Stimulated activated CD8-positive, alpha-beta memory T cell treated with anti-CD3 and anti-CD28 coated beads, Interleukin-15, amount 100 ng/mL, for 4 hours (primary cell): Measurements from ENCODE around the gene SBK3.
"Not testable (repeated sequence)": the region's sequence is repeated elsewhere in the genome, so short reads cannot be mapped to it uniquely, and the experiment has no call there.

Source experiments
- DNase-seq, 2 donors: peaks; one replicate each; pipeline ENCODE4 v3.0.0-alpha.2; 2020; ENCODE audit warnings: low read depth in 2 of 2

SBK3 gene

DNA sequence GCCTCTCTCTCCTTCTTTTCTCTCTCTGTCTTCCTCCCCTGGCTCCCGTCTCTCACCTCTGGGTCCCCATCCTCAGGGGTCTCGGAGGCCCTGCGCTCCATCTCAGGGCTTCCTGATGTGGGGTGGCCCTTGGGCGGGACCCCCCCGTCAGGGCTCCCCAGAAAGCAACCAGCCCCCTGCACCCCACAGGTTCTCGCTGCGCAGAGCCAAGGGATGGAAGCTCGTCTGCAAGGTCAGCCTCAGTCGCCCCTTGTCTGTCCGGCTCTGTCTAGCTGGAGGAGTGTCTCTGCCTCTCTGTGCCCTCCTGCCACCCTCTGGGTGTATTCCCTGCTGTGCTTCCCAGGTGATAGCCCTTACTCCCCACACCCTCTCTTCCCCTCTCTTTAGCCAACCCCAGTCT lies at the start of gene SBK3:
Gene SBK3 (minus strand): TSS at position 101 of the 400 bp plus-strand sequence. CDS start 0 bp downstream, at position 101.
- DNase-seq: no peak

- DNase-seq: no peak
Measured at GRCh38 chr19:55593096-55593772, 47.9 kb upstream of the SBK3 start.

DNA sequence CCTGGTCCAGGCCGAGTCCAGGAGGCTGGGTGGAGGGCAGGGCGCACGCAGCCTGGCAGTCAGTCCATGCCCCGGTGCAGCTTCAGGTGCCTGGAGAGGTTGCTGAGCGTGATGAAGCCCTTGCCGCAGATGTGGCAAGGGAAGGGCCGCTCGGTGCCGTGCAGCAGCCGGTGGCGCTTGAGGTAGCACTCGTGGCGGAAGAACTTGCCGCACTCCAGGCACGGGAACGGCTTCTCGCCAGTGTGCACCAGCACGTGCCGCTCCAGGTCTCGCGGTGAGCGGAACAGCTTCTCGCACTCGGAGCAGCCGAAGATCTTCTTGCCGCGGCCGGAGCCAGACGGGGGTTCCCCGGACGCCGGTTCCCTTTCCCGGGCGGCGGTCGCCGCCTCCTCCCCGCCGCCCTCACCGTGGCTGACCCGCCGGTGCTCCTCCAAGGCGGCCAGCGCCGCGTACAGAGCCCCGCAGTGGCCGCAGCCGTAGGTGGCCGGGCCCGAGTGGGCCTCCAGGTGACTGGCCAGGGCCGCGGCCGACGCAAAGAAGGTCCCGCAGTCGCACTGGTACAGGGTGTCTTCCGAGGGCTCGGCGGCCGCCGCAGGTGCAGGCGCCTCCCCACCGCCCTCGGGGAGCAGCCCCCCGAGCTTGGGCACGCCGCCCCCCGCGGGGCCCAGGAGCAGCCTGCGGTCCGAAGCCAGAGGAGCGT lies 47.2 kb upstream of the SBK3 start:
- DNase-seq: no peak

- no peak for DNase-seq
Measured at GRCh38 chr19:55591555-55591954, 46.2 kb upstream of the SBK3 start.

GRCh38 chr19:55590617-55591016 lies 45.3 kb upstream of the SBK3 start:
- DNase-seq: no peak

DNA sequence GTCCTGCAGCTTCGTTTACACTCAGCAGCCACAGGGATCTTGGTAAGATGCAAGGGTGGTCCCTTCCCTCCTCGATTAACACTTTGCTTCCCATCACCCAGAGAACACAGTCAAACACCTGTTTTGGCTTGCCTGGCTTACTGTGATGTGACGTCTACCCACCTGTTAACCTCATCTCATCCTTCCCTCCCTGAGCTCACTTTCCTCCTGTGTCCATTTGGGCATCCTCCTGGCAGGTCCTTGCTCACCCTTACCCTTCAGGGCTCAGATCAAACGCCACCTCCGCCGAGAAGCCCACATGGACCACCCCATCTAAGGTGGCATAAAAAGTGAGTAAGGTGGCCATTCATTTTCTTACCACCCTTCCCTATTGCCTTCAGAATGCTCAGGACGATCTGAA lies 44.8 kb upstream of the SBK3 start:
- no peak for DNase-seq

DNA sequence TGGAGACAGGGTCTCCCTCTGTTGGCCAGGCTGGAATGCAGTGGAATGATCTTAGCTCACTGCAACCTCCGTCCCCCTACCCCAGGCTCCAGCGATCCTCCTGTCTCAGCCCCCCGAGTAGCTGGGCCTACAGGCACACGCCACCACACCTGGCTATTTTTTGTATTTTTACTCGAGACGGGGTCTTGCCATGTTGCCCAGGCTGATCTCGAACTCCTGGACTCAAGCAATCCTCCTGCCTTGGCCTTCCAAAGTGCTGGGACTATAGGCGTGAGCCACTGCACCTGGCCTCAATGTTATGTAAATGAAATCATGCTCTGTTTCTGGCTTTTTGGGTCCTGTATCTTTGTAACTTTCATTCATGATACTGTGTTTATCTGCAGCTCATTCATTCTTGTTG lies 43.4 kb upstream of the SBK3 start:
- DNase-seq: no peak

DNA sequence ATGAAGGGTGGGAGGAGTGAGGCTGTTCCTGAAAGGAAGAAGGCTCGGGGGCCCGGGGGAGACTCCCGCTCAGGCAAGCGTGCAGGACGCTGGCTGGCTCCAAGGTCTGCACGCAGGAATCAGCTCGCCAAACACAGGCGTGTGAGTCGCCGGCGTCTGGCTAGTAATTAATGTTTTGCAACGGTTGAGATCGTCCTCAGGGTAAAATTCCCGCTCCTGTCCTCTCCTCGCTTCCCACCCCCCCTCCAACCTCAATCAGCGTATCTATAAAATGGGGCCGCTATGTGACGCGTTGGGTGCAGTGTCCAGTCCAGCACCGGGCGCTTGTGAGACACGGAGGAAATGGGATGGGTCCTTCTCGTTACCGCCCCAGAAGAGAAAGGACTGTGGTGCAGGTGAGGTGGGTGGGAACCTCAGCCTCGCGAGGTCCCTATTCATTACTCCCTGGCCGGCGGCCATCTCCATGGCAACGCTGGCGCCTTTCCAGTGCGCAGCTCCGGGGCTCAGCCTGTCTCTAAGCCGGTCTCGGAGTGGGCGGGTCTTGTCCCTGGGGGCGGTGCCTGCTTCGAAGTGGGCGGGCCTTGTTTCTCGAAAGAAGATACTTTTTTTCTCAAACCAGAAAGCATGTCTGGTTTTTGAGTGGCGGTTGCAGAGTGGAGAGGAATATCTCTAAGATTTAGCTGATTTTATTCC lies 41.8 kb upstream of the SBK3 start:
- peak; percentile 70 to 84 for DNase-seq

DNA sequence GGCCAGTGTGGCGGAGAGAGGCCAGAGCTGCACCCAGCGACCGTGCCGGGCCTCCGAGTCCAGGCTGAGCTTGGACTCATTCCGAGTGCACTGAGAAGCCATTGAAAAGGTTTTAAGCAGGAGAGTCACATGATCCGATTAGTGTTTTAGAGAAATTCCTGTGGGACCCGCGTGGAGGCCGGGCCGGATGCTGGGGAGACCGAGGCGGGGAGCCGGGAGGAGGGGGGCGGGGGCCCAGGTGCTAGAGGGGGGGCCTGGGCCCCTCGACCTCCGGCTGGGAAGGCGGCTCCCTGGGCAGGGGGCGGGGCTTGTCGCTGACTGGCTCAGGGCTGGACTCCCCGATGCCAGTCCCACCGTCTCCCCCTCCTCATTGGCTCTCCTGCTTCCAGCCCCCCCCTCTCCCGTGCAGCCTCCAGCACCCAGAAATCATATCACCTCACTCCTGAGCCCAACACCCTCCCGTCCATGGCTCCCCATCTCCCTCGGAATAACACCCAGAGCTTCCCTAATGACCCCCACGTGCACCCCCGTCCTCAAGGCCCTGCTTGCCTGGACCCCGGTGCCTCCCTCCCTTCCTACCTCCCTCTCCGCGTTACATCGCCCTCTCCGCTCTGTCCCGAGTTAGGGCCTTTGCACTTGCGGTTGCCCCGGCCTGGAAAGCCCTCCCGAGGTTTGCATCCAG lies 40.5 kb upstream of the SBK3 start:
- no peak for DNase-seq

GRCh38 chr19:55584871-55585270 lies 39.5 kb upstream of the SBK3 start:
- no peak for DNase-seq

DNA sequence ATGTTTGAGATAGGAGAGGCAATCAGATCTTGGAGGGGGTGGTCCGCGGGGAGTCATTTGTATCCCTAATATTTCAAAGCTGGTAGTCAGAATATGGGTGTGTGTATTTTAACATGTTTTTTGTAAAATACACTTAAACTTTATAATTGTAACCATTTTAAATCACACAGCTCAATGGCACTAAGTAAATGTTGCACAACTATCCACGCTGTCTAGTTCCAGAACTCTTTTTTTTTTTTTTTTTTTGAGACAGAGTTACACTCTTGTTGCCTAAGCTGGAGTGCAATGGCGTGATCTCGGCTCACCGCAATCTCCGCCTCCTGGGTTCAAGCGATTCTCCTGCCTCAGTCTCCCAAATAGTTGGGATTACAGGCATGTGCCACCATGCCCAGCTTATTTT lies 38.6 kb upstream of the SBK3 start:
- not testable (repeated sequence) for DNase-seq

GRCh38 chr19:55582284-55582683 lies 36.9 kb upstream of the SBK3 start:
- not testable (repeated sequence) for DNase-seq

DNA sequence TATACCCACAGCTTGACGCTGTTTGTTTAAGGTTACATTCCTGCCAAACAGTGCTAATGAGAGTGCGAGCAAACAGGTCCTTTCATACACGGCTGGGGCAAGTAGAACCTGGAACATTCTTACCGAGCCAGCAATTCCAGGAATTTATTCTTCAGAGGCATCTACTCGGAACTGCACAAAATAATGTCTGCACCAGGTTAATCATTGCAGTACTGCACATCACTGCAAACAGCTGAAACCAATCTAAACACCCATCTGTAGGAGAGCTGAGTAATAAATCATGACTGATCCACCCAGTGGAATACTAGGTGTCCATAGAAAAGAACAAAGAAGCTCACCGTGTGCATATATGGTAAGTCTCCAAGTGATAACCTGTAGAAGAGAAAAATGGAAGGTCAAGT lies 36.5 kb upstream of the SBK3 start:
- DNase-seq: no peak

DNA sequence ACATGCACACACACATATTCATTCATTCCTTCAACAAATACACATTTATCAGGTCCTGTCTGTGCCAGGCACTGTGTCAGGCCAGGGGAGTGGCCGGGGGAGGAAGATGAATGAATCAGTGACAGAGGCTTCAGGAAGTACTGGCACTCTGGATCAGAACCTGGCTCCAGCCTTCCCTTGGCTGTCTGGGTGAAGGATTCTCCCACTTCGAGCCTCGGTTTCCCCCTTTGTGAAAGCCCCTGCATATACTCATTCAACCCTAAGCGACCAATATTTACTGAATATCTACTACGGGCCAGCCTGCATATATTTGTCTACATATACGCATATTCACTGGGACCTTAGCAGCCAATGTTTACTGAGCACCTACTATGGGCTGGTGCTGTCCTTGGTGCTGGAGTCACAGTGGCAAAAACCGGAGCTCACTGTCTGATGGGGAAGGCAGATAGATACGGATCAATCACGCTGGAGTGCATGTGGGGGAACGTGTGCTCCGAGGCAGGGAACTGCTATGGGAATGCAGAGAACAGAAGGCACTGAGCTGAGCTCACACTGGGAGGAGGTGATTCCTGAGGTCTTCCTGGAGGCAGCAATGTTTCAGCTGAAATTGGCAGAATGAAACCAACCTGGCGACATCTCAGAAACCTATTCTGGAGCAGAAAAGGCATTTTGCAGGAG lies 35.9 kb upstream of the SBK3 start:
- no peak for DNase-seq

DNA sequence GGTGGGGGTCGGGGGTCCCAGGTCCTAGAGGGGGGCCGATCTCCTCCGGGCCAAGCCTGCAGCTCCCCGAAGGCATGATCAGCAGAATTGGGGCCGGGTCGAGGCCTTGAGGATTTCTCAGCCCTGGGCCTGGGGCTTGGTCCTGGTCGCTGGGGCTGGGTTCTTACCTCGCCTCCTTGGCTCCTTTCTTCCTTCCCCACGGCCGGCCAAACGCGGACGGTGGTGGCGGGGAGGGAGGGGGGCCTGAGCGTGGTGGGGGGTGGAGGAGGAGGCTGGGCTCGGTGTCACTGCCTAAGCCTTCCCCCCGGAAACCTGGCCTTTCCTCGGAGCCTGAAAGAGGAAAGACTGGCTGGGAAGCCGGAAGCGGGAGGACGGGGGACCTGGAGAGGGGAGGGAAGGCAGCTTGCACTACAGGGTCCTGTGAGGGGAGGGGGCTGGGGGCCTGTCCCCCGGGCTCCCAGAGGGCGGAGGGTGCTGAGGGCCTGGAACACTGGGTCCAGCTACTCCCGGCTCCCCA lies 35.3 kb upstream of the SBK3 start, which contains the start of gene ZNF579:
Gene ZNF579 (minus strand): TSS at position 221 of the 517 bp plus-strand sequence. CDS start 1,209 bp downstream, outside the sequence.
- peak; percentile 48 to 53 for DNase-seq

DNA sequence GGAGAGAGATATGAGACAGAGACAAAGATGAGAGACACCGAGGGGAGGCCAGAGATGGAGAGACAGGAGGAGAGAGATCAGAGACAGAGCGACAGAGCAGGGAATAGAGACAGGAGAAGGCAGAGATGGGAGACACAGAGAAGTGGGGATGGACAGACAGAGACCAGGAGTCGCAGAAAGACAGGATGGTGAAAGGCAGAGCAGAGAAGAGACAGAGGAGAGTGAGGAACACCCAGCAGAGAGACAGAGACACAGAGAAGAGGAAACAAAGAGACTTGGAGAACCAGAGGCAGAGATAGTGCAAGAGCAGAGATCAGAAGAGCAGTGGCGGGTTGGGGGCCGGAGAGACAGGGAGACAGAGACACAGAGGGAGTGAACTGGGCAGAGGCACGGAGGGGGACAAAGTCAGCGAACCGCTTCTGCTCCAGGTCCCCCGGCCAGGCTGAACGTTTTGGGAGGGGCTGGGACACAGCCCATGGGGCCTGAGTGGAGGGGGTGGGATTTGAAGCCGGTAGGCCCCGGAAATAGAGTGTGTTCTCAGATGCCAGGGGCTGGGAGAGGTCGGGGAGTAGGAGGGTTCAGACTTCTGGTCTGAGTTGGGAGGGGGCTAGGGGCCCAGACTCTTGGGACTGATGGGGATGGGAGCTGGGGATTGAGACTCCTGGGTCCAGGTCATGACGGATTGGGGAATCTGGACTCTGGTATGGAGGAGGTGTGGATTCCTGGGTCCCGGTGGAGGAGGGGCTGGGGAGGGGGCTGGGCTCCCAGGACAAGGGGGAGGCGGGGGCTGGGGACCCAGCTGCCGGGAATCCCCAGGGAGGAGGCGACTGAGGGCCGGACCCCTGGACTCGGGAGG lies 34.7 kb upstream of the SBK3 start:
- DNase-seq: no peak

- DNase-seq: no peak
Measured at GRCh38 chr19:55578761-55579747, 33.7 kb upstream of the SBK3 start.

DNA sequence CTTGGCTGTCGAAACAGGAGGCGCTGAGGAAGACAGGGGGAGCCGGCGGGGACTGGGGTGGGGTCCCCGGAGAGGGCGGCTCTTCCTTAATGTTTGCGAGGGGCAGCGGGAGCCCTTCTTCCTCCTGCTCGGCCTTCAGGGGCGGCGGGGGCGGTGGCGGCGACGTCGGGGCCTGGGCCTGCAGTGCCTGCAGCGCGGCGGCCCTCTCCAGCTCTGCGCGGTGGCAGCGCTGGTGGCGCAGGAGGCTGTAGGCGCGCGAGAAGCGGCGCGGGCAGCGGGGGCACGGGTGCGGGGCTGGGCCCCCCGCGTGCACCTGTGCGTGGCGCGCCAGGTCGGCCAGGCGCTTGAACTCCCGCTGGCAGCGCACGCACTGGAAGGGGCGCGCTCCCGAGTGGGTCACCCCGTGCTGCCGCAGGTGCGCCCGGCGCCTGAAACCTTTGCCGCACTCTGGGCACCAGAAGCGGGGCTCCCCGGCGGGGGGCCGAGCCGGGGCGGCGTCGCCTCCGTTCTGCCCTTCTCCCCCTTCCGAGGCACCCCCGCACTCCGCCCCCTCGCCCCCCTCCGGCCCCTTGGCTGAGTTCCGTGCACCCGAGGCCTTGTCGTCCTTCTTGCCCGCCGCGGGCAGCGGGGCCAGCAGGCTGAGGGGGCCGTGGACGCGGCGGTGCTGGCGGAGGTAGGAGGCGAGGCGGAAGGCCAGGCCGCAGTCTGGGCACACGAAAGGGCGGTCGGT lies 32.9 kb upstream of the SBK3 start:
- no peak for DNase-seq
